ES-I3 (cell line): ENCODE measurements around the gene GPR17.

Source experiments
- H3K36me3 ChIP-seq: 2 replicates; pipeline ENCODE4 v1.6.1; 2013; ENCODE audit warnings: mild to moderate bottlenecking, low read length, control low read depth, moderate library complexity; ENCODE audit not compliant: insufficient read depth
- H3K4me1 ChIP-seq: 2 replicates; pipeline ENCODE4 v1.6.1; 2013; ENCODE audit warnings: mild to moderate bottlenecking, control low read depth, low read length; ENCODE audit not compliant: insufficient read depth
- H3K9ac ChIP-seq: 2 replicates; pipeline ENCODE4 v1.6.1; 2013; ENCODE audit warnings: low read depth, mild to moderate bottlenecking, low read length, moderate library complexity
- H3K9me3 ChIP-seq: 2 replicates; pipeline ENCODE4 v1.6.1; 2013; ENCODE audit warnings: mild to moderate bottlenecking, low read length, moderate library complexity; ENCODE audit not compliant: control insufficient read depth, insufficient read depth

GPR17 gene

GRCh38 chr2:127658641-127659407 lies 12.9 kb downstream of the GPR17 start:
- peaks cover 7% of the 10 kb centered on the region; the same call in 1 of the 2 replicates for H3K4me1 ChIP-seq
- no peak overlapping the region for H3K9ac ChIP-seq
- no peaks in the 10 kb centered on the region for H3K36me3 ChIP-seq
- H3K9me3 ChIP-seq = no peaks in the 10 kb centered on the region

DNA sequence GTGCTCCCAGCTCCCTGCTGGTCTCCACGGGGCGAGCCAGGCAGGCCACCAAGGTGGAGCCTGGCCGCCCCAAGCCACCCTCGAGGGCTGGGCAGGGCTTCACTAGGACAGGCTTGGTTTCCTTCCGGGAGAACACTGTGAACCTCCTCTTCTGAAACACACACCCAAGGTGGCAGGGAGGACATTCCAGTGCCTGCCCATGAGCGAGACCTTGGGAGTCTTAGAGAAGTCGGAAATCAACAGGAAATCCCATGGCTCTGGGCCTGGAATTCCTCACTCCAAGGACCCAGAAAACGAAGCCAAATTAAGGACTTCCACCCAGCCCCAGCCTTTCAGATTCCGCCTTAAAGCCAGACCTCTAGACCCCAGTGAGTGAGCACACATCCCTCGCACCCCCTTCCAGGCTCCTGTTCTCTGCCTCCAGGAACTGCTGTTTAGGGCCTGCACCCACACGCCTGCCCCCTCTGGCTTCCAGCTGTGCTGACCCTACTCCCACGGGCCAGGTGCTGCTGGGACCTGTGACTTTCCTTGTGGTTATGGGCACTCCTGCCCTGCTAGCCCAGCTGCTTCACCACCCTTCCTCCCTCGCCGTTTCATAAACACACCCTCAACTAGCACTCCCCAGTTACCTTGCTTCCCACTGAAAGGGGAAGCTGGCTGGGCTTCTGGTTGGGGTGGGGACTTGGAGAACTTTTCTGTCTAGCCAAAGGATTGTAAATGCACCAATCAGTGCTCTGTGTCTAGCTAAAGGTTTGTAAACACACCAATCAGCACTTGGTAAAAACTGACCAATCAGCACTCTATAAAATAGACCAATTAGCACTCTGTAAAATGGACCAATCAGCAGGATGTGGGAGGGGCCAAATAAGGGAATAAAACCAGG lies 13.7 kb downstream of the GPR17 start:
- peaks cover 7% of the 10 kb centered on the region; the same call in 1 of the 2 replicates for H3K4me1 ChIP-seq
- no peaks in the 10 kb centered on the region for H3K9me3 ChIP-seq
- H3K9ac ChIP-seq = no peak overlapping the region
- H3K36me3 ChIP-seq = no peaks in the 10 kb centered on the region

DNA sequence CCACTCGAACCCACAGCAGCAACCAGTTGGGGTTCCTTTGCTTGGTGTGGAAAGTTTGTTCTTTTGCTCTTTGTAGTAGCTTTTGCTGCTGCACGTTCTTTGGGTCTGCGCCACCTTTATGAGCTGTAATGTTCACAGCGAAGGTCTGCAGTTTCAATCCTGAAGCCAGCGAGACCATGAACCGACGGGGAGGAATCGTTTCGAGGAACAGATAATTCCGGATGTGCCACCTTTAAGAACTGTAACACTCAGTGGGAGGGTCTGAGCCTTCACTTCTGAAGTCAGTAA lies 14.3 kb downstream of the GPR17 start:
- Histone ChIP-seq H3K9me3 (no peaks in the 10 kb centered on the region), H3K36me3 (no peaks in the 10 kb centered on the region), H3K9ac (no peak overlapping the region)

DNA sequence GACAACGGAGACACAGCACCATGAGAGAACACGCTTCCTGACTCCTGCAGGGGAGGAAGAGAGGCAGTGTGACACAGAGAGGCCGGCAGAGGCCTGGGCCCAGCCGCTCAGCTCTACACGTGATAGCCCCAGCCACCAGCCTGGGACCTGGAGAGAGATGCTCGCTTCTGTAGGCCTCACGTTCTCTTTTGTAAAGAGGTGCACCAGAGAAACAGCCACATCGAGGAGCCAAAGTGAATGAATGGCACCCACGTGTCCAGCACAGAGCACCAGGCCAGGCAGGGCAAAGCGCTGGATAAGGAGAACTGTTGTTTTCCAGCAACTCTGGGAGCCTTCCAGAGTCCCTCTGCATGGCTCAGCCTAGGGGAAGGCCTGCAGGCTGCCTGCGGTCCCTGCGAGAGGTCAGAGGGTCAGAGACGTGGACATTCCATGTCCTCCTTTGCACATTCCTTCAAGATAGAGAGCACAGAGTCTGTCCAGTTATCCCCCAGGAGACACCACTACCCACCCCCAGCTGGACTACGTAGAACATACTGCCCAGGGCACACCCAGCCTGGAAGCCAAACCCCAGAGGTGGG lies 15.2 kb downstream of the GPR17 start:
- no peaks in the 10 kb centered on the region for H3K9me3 ChIP-seq
- no peaks in the 10 kb centered on the region for H3K36me3 ChIP-seq
- peaks cover 7% of the 10 kb centered on the region; the same call in 1 of the 2 replicates for H3K4me1 ChIP-seq
- no peak overlapping the region for H3K9ac ChIP-seq

More for the DNA sequence above, 14.3 kb downstream of the GPR17 start:
- H3K4me1 ChIP-seq = peaks cover 7% of the 10 kb centered on the region; the same call in 1 of the 2 replicates

DNA sequence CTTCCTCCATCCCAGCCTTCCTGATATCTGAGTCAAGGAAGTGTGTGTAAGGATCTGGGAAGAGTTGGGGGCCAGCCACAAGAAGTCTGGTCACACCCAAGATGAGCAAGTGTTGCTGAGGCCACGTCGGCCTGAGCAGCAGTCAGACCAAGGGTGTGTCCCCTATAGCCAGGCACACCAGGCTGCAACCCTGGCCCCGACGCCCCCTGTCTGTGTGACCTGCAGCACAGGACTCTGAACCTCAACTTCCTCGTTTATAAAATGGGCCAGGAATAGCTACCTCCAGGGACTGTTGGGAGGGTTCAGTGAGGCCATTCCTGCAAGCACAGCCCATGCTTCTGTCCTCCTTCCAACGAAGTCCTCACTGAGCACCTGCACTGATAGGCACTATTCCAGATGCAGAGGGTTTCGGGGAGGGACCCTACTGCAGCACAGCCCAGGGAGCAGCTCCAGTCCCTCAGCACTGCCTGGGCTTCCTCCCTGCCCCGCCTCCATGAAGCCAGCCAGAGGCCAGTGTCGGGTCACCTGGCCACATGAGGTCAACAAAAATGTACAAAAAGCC lies 16.1 kb downstream of the GPR17 start:
- Histone ChIP-seq H3K36me3 (no peaks in the 10 kb centered on the region), H3K9me3 (no peaks in the 10 kb centered on the region), H3K4me1 (peaks cover 7% of the 10 kb centered on the region; the same call in 1 of the 2 replicates), H3K9ac (no peak overlapping the region)

DNA sequence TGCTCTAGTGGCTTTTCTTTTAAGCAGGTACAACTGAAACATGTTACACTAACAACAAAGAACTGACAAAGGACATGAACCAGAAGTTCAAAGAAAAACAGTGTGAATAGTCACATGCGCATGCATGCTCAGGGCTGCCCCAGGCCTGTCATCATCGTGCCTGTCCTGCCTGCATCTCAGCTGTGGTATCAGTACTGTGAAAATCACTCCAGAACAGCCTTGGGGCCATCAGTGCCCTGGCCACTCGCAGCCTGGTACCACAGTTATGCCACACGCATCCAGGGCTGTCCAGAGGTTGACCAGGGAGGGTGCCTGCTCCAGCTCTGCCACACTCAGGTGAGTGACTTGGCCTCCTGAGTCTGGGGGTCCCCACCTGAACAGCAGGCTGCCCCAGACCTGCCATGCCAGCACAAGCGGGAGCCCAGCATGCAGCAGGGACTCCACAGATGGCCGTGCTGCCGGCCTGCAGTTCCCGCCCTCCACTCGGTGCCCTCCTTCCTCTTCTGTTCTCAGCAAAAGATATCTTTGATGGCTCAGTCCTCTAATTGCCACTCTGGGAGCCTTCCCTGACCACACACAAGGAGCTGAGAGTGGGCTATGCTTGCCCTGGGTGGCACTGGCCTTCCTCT lies 17.1 kb downstream of the GPR17 start:
- Histone ChIP-seq H3K36me3 (no peaks in the 10 kb centered on the region), H3K9ac (no peak overlapping the region), H3K4me1 (peaks cover 7% of the 10 kb centered on the region; the same call in 1 of the 2 replicates), H3K9me3 (no peaks in the 10 kb centered on the region)

GRCh38 chr2:127663566-127664064 lies 17.7 kb downstream of the GPR17 start:
- Histone ChIP-seq H3K4me1 (peaks cover 7% of the 10 kb centered on the region; the same call in 1 of the 2 replicates), H3K9me3 (no peaks in the 10 kb centered on the region), H3K9ac (peak overlapping the region; percentile 61; the same call in 1 of the 2 replicates), H3K36me3 (no peaks in the 10 kb centered on the region)

DNA sequence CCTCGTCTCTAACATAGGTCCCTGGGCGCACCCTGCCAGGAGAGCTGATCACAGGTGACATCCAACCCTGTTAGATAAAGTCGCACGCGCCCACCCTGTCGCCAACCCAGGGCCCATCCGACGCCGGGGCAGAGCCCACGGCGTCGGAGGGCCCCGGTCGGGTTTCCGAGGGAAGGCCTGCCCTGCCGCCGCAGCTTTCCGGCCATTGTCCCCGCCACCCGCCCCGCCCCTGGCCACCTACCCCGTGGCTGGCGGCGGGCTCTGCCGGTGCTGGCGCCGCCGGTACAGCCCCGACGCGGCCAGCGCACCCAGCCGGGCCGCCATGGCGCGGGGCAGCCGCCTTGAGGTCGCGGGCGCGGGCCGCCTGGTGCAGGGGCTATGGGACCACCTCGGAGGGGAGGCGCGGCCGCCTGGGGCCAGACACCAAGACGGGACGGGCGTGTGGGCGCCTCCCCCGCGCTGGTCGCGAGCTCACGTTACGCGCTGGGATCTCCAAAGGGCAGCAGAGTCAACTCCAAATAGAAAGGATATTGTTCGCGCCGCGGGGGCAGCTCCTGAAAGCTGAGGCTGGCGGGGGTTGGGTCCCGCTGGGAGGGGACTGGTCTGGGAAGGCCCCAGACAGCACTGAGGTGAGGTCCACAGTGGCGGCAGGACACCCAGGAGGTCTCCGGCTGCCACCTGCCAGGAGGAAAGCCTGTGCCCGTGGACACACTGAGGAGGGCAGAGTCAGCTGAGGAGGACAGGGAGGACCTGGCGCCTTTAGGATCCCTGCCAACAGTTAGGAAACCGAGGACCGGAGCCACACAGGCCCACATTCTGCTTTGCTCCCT lies 18.3 kb downstream of the GPR17 start:
- Histone ChIP-seq H3K36me3 (no peaks in the 10 kb centered on the region), H3K9me3 (no peaks in the 10 kb centered on the region), H3K9ac (peak overlapping the region; percentile 61; the same call in 1 of the 2 replicates), H3K4me1 (peaks cover 7% of the 10 kb centered on the region; the same call in 1 of the 2 replicates)

DNA sequence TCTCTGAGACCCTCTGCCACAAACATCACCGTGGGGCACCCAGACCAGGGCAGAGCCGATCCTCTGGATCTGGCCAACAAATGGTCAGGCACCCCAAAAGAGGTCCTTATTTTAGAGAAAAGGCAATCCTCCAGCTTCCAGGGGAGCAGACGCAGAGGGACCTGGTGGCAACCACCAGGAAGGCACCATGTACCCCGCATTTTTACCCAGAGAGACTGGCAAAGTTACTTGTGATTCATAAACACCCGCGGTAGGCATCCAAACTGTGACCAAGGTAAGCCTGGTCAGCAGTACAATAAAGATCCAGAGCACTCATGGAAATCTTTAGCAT lies 18.9 kb downstream of the GPR17 start:
- no peak overlapping the region for H3K9ac ChIP-seq
- H3K9me3 ChIP-seq = no peaks in the 10 kb centered on the region
- H3K36me3 ChIP-seq = no peaks in the 10 kb centered on the region
- peaks cover 7% of the 10 kb centered on the region; the same call in 1 of the 2 replicates for H3K4me1 ChIP-seq

GRCh38 chr2:127665267-127665893 lies 19.4 kb downstream of the GPR17 start:
- H3K9me3 ChIP-seq = no peaks in the 10 kb centered on the region
- H3K36me3 ChIP-seq = no peaks in the 10 kb centered on the region
- H3K9ac ChIP-seq = no peak overlapping the region
- H3K4me1 ChIP-seq = peaks cover 7% of the 10 kb centered on the region; the same call in 1 of the 2 replicates

DNA sequence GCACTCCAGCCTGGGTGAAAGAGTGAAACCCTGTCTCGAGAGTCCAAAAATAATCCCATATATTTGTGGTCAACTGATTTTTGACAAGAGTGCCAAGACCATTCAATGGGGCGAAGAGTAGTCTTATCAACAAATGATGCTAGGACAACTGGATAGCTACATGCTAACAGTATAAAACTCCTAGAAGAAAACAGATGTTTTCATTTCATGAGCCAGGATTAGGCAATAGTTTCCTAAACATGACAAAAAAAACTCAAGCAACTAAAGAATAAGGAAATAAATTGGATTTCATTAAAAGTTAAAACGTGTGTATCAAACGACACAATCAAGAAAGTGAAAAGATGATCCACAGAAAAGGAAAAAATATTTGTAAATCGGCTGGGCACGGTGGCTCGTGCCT lies 23.1 kb downstream of the GPR17 start:
- Histone ChIP-seq H3K36me3 (no peaks in the 10 kb centered on the region), H3K4me1 (no peaks in the 10 kb centered on the region), H3K9me3 (no peaks in the 10 kb centered on the region), H3K9ac (no peak overlapping the region)

GRCh38 chr2:127670055-127670956 lies 24.4 kb downstream of the GPR17 start:
- no peaks in the 10 kb centered on the region for H3K4me1 ChIP-seq
- H3K9me3 ChIP-seq = no peaks in the 10 kb centered on the region
- H3K36me3 ChIP-seq = no peaks in the 10 kb centered on the region

More at GRCh38 chr2:127670055-127670956, 24.4 kb downstream of the GPR17 start:
- H3K9ac ChIP-seq = no peak overlapping the region
